DMS114 treated with DMSO at 0.1 percent for 48 hours (cell line): Measurements from ENCODE around the gene PSME1.
A peak's percentile ranks its signal among the peaks of the same experiment; 100 is the strongest.

Experiments
- DNase-seq: peaks from one replicate; lab custom pipeline; 2025; ENCODE audit not compliant: unreplicated experiment; lab: John Stamatoyannopoulos, UW

PSME1 gene

GRCh38 chr14:24135834-24136683 is at the start of gene PSME1:
Gene PSME1 (plus strand): TSS chr14:24136194. CDS start chr14:24136263, 69 bp downstream.
- peak; percentile 69 for DNase-seq

- DNase-seq: no peak
These were observed 49.0 kb upstream of the PSME1 start for GRCh38 chr14:24087004-24087403.

GRCh38 chr14:24088095-24088494 is 47.9 kb upstream of the PSME1 start:
- no peak for DNase-seq

- no peak for DNase-seq
These were observed 46.1 kb upstream of the PSME1 start for GRCh38 chr14:24089890-24090289.

- DNase-seq: no peak
These were observed 43.9 kb upstream of the PSME1 start for GRCh38 chr14:24092110-24092504.

- DNase-seq: no peak
These were observed 43.3 kb upstream of the PSME1 start for GRCh38 chr14:24092505-24093206.

GRCh38 chr14:24093207-24093900 is 42.6 kb upstream of the PSME1 start:
- DNase-seq: no peak

- DNase-seq: peak; percentile 38
These were observed 41.8 kb upstream of the PSME1 start, which contains the start of gene PCK2 for GRCh38 chr14:24093901-24094840. Gene PCK2 (plus strand): TSS chr14:24094311. CDS start chr14:24094406, 95 bp downstream.

- DNase-seq: no peak
These were observed 41.1 kb upstream of the PSME1 start for GRCh38 chr14:24094841-24095270.

- no peak for DNase-seq
These were observed 40.5 kb upstream of the PSME1 start for GRCh38 chr14:24095271-24096068.

GRCh38 chr14:24096545-24097181 is 39.3 kb upstream of the PSME1 start:
- no peak for DNase-seq

GRCh38 chr14:24098229-24098926 is 37.6 kb upstream of the PSME1 start:
- no peak for DNase-seq

GRCh38 chr14:24098927-24099813 is 36.8 kb upstream of the PSME1 start:
- DNase-seq: no peak

GRCh38 chr14:24100197-24100981 is 35.6 kb upstream of the PSME1 start:
- no peak for DNase-seq

GRCh38 chr14:24100982-24101494 is 35.0 kb upstream of the PSME1 start:
- no peak for DNase-seq

GRCh38 chr14:24102357-24103048 is 33.5 kb upstream of the PSME1 start:
- no peak for DNase-seq
